ENCODE data around the gene FAF1. TPM values are rescaled to one million over a fixed set of nuclear protein-coding genes. Genes with fewer than 3 reads are reported as not detected.
A peak's percentile ranks its signal among the peaks of the same experiment; 100 is the strongest.

The FAF1 gene
- total RNA-seq, 4 donors from 2014 or later: 72.0 to 107 (median 92.0) TPM

DNA sequence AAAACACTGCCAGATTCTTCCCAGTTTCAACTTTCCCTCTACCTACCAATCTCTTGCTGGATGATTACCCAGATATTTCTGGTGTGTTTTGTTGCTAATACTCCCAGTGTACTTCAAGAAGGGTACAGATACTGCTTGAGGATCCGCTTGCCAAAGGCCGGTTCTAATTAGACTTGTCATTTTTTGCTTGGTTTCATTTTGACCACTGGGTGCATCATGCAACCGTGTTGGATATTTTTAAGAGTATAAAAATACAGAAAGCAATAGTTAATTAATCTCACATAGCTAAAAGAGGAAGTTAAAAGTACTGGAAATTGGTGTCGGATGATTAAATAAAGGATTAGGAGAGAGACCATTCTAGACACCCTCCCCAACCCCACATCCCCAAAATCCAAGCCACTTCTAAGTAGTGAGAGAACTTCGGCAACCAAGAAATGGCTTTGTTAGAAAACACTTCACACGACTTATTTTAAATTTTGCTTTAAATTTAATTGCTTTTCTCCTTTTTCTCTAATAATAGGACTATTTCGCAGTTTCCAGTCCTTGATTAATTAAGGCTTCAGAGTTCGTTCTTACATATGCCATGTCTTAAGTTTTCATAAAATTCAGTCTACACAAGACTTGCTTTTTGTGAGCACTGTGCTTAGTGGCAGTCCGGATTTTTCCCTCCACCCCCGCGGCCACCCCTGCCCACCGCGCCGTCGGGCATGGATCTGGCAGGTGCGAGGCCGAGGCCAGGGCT lies 7.5 kb upstream of the FAF1 start:
- in situ Hi-C loops (cut with MboI; ENCODE audit: low sequenced_read_pairs in 4 of 4): no loop called here

DNA sequence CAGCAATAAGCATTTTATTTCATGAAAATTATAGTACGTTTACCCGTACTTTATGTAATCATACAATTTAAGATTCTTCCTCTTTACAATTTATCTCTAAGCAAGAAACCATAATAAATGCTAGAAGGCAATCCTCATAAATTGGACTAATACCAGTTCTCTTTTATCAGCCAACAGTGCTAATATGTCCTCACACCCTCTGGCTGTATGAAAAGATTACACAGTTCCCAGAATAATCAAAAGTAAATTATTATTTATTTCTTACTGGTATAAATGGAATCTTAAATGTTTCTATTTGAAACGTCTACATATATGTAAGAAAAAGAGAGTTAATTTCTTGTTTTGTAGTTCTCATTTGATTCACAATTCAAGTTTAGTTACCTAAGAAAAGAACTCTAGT lies 6.9 kb upstream of the FAF1 start:
- DNase-seq (no peak), ATAC-seq (no peak)
- Histone ChIP-seq H3K4me3 (peak overlapping the region; percentile 77 to 88 (median 80)), H3K27ac (peak overlapping the region; percentile 96 to 99 (median 99)), H3K4me1 (peaks cover 18 to 24% of the 10 kb centered on the region in 2 donors), H3K27me3 (no peaks in the 10 kb centered on the region), H3K36me3 (no peaks in the 10 kb centered on the region), H3K9me3 (no peaks in the 10 kb centered on the region)
- in situ Hi-C loops (cut with MboI; ENCODE audit: low sequenced_read_pairs in 4 of 4) (no loop called here), intact Hi-C loops (cut with DNase I; ENCODE audit: low total_unique reads) (loop anchor here (10.0 kb wide), 1 partner anchor 548 kb away; the partner anchor contains the start of gene EPS15)
- TF ChIP-seq, protein P1, sequence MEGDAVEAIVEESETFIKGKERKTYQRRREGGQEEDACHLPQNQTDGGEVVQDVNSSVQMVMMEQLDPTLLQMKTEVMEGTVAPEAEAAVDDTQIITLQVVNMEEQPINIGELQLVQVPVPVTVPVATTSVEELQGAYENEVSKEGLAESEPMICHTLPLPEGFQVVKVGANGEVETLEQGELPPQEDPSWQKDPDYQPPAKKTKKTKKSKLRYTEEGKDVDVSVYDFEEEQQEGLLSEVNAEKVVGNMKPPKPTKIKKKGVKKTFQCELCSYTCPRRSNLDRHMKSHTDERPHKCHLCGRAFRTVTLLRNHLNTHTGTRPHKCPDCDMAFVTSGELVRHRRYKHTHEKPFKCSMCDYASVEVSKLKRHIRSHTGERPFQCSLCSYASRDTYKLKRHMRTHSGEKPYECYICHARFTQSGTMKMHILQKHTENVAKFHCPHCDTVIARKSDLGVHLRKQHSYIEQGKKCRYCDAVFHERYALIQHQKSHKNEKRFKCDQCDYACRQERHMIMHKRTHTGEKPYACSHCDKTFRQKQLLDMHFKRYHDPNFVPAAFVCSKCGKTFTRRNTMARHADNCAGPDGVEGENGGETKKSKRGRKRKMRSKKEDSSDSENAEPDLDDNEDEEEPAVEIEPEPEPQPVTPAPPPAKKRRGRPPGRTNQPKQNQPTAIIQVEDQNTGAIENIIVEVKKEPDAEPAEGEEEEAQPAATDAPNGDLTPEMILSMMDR (IDR thresholded peaks at IDR 0.05 in 4 of 5, conservative IDR thresholded peaks at IDR 0.05 in 1 of 5): no peak
- TF ChIP-seq POLR2A (IDR thresholded peaks at IDR 0.05): no peak

More for the DNA sequence above, 7.5 kb upstream of the FAF1 start:
- Histone ChIP-seq H3K27me3 (no peaks in the 10 kb centered on the region), H3K36me3 (no peaks in the 10 kb centered on the region), H3K4me1 (peaks cover 21 to 28% of the 10 kb centered on the region in 2 donors), H3K9me3 (no peaks in the 10 kb centered on the region), H3K4me3 (peak overlapping the region; percentile 77 to 88 (median 80)), H3K27ac (peak overlapping the region; percentile 96 to 99 (median 99))
- intact Hi-C loops (cut with DNase I; ENCODE audit: low total_unique reads): loop anchor here (1.0 to 10.0 kb wide), 2 partner anchors 7 to 547 kb away; partner anchors contain the start of genes EPS15 and FAF1
- TF ChIP-seq POLR2A (IDR thresholded peaks at IDR 0.05): no peak
- TF ChIP-seq, protein P1 (IDR thresholded peaks at IDR 0.05 in 4 of 5, conservative IDR thresholded peaks at IDR 0.05 in 1 of 5): no peak
- DNase-seq: no peak
- no peak for ATAC-seq

DNA sequence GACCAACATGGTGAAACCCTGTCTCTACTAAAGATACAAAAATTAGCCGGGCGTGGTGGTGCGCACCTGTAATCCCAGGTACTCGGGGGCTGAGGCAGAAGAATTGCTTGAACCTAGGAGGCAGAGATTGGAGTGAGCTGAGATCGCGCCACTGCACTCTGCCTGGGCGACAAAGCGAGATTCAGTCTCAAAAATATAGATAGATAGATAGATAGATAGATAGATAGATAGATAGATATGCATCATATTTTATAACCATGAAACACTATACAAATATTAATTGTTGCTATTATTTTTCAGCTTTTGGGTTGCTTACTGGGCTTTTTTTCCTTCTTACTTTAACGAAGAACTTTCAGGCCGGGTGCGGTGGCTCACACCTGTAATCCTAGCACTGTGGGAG lies 4.8 kb upstream of the FAF1 start:
- Histone ChIP-seq H3K4me3 (no peak overlapping the region), H3K36me3 (no peaks in the 10 kb centered on the region), H3K9me3 (no peaks in the 10 kb centered on the region), H3K27me3 (no peaks in the 10 kb centered on the region), H3K4me1 (peaks cover 11 to 14% of the 10 kb centered on the region in 2 donors), H3K27ac (no peak overlapping the region)
- ATAC-seq (no peak), DNase-seq (no peak)
- intact Hi-C loops (cut with DNase I; ENCODE audit: low total_unique reads) (loop anchor here (10.0 kb wide), 1 partner anchor 550 kb away; the partner anchor contains the start of gene EPS15), in situ Hi-C loops (cut with MboI; ENCODE audit: low sequenced_read_pairs in 4 of 4) (no loop called here)
- TF ChIP-seq POLR2A (IDR thresholded peaks at IDR 0.05): no peak
- TF ChIP-seq, protein P1 (IDR thresholded peaks at IDR 0.05 in 4 of 5, conservative IDR thresholded peaks at IDR 0.05 in 1 of 5): no peak

DNA sequence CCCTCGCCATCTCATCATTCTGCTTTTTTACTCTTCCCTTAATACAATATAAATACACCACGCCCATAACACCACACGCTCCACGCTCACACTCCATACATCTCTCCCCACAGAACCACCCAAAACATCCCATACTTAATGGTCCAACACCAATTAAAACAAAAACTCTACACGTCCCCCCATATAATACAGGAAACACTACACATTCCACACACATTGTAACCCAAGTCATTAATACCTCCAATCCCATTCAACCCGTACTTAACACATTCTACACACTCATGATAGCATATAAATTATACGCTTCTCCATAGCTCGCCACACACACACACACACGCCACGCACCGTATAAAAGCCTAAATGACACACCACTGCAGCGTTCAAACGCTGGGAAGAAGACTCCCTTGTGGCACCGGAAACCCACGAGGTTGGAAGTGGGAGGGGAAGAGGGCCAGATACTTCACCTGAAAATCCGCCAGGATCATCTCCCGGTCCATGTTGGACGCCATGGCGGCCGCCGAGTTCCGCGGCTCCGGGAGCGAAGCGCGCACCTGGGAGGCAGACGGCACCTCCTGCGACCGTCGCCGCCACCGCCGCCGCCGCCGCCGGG lies 659 bp downstream of the FAF1 start:
- in situ Hi-C loops (cut with MboI; ENCODE audit: low sequenced_read_pairs in 4 of 4): no loop called here
- no peaks in the 10 kb centered on the region for H3K27me3 ChIP-seq
- no peaks in the 10 kb centered on the region for H3K36me3 ChIP-seq
- no peaks in the 10 kb centered on the region for H3K9me3 ChIP-seq
- ATAC-seq: peak; percentile 55 to 62
- DNase-seq: peak; percentile 21 to 61
- TF ChIP-seq POLR2A (IDR thresholded peaks at IDR 0.05): no peak
- TF ChIP-seq, protein P1 (IDR thresholded peaks at IDR 0.05 in 4 of 5, conservative IDR thresholded peaks at IDR 0.05 in 1 of 5): no peak
- H3K4me3 ChIP-seq: peak overlapping the region; percentile 62 to 89 (median 78)
- peaks cover 7 to 31% of the 10 kb centered on the region in 2 donors for H3K4me1 ChIP-seq
- H3K27ac ChIP-seq: peak overlapping the region; percentile 90 to 97 (median 94)
- intact Hi-C loops (cut with DNase I; ENCODE audit: low total_unique reads): no loop called here
